ENCODE results near the gene ZNF575. TPM values are rescaled to one million over a fixed set of nuclear protein-coding genes. Genes with fewer than 3 reads are reported as not detected.

ZNF575 gene
- total RNA-seq, 1 donor from 2014 or later, result 1.3 TPM

DNA sequence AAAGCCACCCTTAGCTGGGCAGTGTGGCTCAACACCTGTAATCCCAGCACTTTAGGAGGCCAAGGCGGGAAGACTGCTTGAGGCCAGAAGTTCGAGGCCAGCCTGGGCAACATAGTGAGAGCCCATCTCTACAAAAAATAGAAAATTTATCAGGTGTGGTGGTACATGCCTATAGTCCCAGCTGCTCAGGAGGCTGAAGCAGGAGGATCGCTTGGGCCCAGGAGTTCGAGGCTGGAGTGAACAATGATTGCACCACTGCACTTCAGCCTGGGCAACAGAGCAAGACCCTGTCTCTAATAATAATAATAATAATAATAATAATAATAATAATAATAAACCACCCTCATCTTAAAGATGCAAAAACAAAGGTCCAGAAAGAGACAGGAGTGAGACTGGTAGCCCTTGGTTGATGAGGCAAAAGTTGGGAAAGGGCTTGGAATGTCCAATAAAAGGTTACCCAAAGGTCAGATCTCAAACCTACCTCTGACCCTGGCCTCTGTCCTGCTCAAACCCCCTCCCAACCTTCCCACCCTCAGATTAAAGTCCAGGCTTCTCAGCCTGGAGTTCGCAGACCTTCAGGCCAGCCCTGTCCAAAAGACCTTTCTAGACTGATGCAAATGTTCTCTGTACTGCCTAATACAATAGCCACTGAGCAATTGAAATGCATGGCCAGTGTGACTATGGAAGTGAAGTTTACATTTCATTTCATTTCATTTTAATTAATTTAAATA is 9.1 kb downstream of the ZNF575 start:
- Histone ChIP-seq H3K79me2 (ENCODE audit: insufficient read depth, low read length) (no peaks in the 10 kb centered on the region), H3K4me3 (ENCODE audit: insufficient read depth, low read depth, low read length) (no peak overlapping the region), H3K9me3 (ENCODE audit: insufficient read depth, low read depth, low read length) (no peaks in the 10 kb centered on the region), H2AFZ (ENCODE audit: low read depth, low read length) (no peak overlapping the region), H3K9ac (ENCODE audit: low read length) (no peak overlapping the region), H3K27me3 (ENCODE audit: insufficient read depth, low read length) (no peaks in the 10 kb centered on the region), H3K4me2 (ENCODE audit: low read length) (no peak overlapping the region), H3K27ac (ENCODE audit: low read depth, low read length) (no peak overlapping the region), H3K36me3 (ENCODE audit: insufficient read depth, low read length) (peaks cover 29% of the 10 kb centered on the region), H3K4me1 (ENCODE audit: insufficient read depth, low read length) (no peaks in the 10 kb centered on the region), H4K20me1 (ENCODE audit: insufficient read depth, low read length) (no peaks in the 10 kb centered on the region)
- no peak for DNase-seq (ENCODE audit: low read depth)
- peaks cover 34% of the 10 kb centered on the region for H3K36me3 Mint-ChIP-seq (ENCODE audit: low read depth, unreplicated experiment)
- no peaks in the 10 kb centered on the region for H3K27me3 Mint-ChIP-seq (ENCODE audit: low read depth, unreplicated experiment)
- no peak for FAIRE-seq
- no peak for TF ChIP-seq EZH2 (IDR thresholded peaks at IDR 0.05; ENCODE audit: insufficient read depth, low read length)
- TF ChIP-seq, protein P1, sequence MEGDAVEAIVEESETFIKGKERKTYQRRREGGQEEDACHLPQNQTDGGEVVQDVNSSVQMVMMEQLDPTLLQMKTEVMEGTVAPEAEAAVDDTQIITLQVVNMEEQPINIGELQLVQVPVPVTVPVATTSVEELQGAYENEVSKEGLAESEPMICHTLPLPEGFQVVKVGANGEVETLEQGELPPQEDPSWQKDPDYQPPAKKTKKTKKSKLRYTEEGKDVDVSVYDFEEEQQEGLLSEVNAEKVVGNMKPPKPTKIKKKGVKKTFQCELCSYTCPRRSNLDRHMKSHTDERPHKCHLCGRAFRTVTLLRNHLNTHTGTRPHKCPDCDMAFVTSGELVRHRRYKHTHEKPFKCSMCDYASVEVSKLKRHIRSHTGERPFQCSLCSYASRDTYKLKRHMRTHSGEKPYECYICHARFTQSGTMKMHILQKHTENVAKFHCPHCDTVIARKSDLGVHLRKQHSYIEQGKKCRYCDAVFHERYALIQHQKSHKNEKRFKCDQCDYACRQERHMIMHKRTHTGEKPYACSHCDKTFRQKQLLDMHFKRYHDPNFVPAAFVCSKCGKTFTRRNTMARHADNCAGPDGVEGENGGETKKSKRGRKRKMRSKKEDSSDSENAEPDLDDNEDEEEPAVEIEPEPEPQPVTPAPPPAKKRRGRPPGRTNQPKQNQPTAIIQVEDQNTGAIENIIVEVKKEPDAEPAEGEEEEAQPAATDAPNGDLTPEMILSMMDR (IDR thresholded peaks at IDR 0.05; ENCODE audit: insufficient read depth, low read depth, low read length), result no peak
- no peaks in the 10 kb centered on the region for H3K4me1 Mint-ChIP-seq (ENCODE audit: low read depth, unreplicated experiment)
- peaks cover 3% of the 10 kb centered on the region for H3K9me3 Mint-ChIP-seq (ENCODE audit: unreplicated experiment)
- H3K4me3 Mint-ChIP-seq (ENCODE audit: unreplicated experiment), result no peak overlapping the region
- no peak overlapping the region for H3K27ac Mint-ChIP-seq (ENCODE audit: unreplicated experiment)

DNA sequence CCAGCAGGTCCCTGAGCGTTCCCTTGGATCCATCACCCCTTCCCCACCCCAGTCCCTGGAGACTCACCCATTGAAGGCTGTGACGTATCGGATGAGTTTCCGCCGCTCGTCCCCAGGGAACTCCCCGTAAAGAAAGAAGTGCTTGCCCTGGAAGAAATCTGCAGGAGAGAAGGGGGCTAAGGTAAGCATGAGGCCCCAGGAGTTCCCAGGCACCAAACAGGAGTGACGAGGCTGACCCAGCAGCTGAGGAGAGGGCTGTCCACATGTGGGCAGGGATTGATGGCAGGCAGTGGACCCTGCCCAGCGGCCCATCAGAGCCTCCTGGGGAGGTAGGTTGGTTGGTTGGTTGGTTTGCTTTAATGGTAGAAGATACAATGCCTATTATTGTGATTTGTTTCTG is 11.1 kb downstream of the ZNF575 start:
- Histone ChIP-seq H3K27me3 (ENCODE audit: insufficient read depth, low read length) (no peaks in the 10 kb centered on the region), H2AFZ (ENCODE audit: low read depth, low read length) (no peak overlapping the region), H3K4me3 (ENCODE audit: insufficient read depth, low read depth, low read length) (no peak overlapping the region), H3K36me3 (ENCODE audit: insufficient read depth, low read length) (peaks cover 21% of the 10 kb centered on the region), H3K27ac (ENCODE audit: low read depth, low read length) (no peak overlapping the region), H3K4me1 (ENCODE audit: insufficient read depth, low read length) (no peaks in the 10 kb centered on the region), H4K20me1 (ENCODE audit: insufficient read depth, low read length) (no peaks in the 10 kb centered on the region), H3K9me3 (ENCODE audit: insufficient read depth, low read depth, low read length) (no peaks in the 10 kb centered on the region), H3K9ac (ENCODE audit: low read length) (no peak overlapping the region), H3K4me2 (ENCODE audit: low read length) (no peak overlapping the region), H3K79me2 (ENCODE audit: insufficient read depth, low read length) (no peaks in the 10 kb centered on the region)
- no peaks in the 10 kb centered on the region for H3K4me1 Mint-ChIP-seq (ENCODE audit: low read depth, unreplicated experiment)
- FAIRE-seq, result no peak
- H3K27me3 Mint-ChIP-seq (ENCODE audit: low read depth, unreplicated experiment), result no peaks in the 10 kb centered on the region
- peaks cover 3% of the 10 kb centered on the region for H3K9me3 Mint-ChIP-seq (ENCODE audit: unreplicated experiment)
- no peak overlapping the region for H3K27ac Mint-ChIP-seq (ENCODE audit: unreplicated experiment)
- TF ChIP-seq EZH2 (IDR thresholded peaks at IDR 0.05; ENCODE audit: insufficient read depth, low read length), result no peak
- TF ChIP-seq, protein P1 (IDR thresholded peaks at IDR 0.05; ENCODE audit: insufficient read depth, low read depth, low read length), result no peak
- no peak for DNase-seq (ENCODE audit: low read depth)
- H3K36me3 Mint-ChIP-seq (ENCODE audit: low read depth, unreplicated experiment), result peaks cover 30% of the 10 kb centered on the region
- H3K4me3 Mint-ChIP-seq (ENCODE audit: unreplicated experiment), result no peak overlapping the region

DNA sequence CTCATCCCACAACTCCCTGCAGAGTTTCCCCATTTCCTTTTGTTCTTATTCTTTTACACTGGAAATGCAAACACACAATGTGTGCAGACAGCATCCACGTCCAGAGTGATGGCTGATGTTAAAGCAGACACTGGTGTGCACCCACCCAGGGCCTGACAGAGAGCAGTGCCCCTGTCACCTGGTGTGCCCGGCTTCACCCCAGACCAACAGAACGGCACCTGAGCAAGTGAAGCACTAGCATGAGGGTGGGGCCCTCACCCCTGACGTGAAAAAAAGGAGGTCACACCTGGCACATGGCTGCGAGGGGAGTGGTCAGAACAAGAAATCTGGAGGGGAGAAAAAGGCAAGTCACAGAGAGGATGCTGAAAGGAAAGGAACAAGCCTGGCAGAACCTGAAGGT is 12.3 kb downstream of the ZNF575 start:
- H3K4me3 Mint-ChIP-seq (ENCODE audit: unreplicated experiment), result no peak overlapping the region
- no peaks in the 10 kb centered on the region for H3K9me3 Mint-ChIP-seq (ENCODE audit: unreplicated experiment)
- H3K27me3 ChIP-seq (ENCODE audit: insufficient read depth, low read length), result no peaks in the 10 kb centered on the region
- no peak overlapping the region for H3K9ac ChIP-seq (ENCODE audit: low read length)
- H2AFZ ChIP-seq (ENCODE audit: low read depth, low read length), result no peak overlapping the region
- no peaks in the 10 kb centered on the region for H3K9me3 ChIP-seq (ENCODE audit: insufficient read depth, low read depth, low read length)
- DNase-seq (ENCODE audit: low read depth) (no peak), FAIRE-seq (no peak)
- H4K20me1 ChIP-seq (ENCODE audit: insufficient read depth, low read length), result no peaks in the 10 kb centered on the region
- H3K36me3 ChIP-seq (ENCODE audit: insufficient read depth, low read length), result peaks cover 18% of the 10 kb centered on the region
- no peaks in the 10 kb centered on the region for H3K4me1 ChIP-seq (ENCODE audit: insufficient read depth, low read length)
- H3K27me3 Mint-ChIP-seq (ENCODE audit: low read depth, unreplicated experiment), result no peaks in the 10 kb centered on the region
- H3K27ac Mint-ChIP-seq (ENCODE audit: unreplicated experiment), result peak overlapping the region; percentile 28
- H3K4me2 ChIP-seq (ENCODE audit: low read length), result no peak overlapping the region
- H3K36me3 Mint-ChIP-seq (ENCODE audit: low read depth, unreplicated experiment), result peaks cover 27% of the 10 kb centered on the region
- no peak overlapping the region for H3K4me3 ChIP-seq (ENCODE audit: insufficient read depth, low read depth, low read length)
- no peak overlapping the region for H3K27ac ChIP-seq (ENCODE audit: low read depth, low read length)
- no peaks in the 10 kb centered on the region for H3K79me2 ChIP-seq (ENCODE audit: insufficient read depth, low read length)
- H3K4me1 Mint-ChIP-seq (ENCODE audit: low read depth, unreplicated experiment), result no peaks in the 10 kb centered on the region
- no peak for TF ChIP-seq EZH2 (IDR thresholded peaks at IDR 0.05; ENCODE audit: insufficient read depth, low read length)
- TF ChIP-seq, protein P1 (IDR thresholded peaks at IDR 0.05; ENCODE audit: insufficient read depth, low read depth, low read length), result no peak
